Fibroblast of lung (primary cell): ENCODE results near the gene SRSF2.

Experiments
- EZH2 ChIP-seq: IDR thresholded peaks from 2 replicates; pipeline ENCODE4 v1.5.1; 2012; ENCODE audit warnings: low read length, control low read depth, mild to moderate bottlenecking; ENCODE audit errors: missing control alignments
- TF ChIP-seq, protein P1 (sequence below), 2 donors: IDR thresholded peaks in 1 of 2; conservative IDR thresholded peaks in 1 of 2; 1 replicate in 1 of 2; 2 replicates in 1 of 2; pipeline ENCODE4 v1.5.1; 2011 to 2012; ENCODE audit warnings: low read length in 2 of 2, control low read depth in 1 of 2, inconsistent platforms in 1 of 2, low read depth in 1 of 2, mild to moderate bottlenecking in 1 of 2

DNA sequence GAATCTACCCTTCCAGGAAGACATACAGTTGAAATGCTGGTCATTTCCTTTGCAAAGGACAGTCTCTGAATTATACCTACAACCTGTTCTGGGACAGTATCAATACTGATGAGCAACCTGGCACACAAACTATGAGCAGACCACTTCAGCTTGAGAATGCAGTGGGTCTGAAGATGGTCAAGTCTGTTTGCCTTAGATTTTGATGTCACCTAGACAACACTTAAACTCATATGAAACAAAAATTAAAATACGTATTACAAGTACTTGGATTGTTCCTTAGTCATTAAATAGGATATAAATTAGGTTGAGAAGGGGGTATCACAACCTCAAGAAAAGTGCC is 3.5 kb downstream of the SRSF2 start:
- TF ChIP-seq, protein P1, sequence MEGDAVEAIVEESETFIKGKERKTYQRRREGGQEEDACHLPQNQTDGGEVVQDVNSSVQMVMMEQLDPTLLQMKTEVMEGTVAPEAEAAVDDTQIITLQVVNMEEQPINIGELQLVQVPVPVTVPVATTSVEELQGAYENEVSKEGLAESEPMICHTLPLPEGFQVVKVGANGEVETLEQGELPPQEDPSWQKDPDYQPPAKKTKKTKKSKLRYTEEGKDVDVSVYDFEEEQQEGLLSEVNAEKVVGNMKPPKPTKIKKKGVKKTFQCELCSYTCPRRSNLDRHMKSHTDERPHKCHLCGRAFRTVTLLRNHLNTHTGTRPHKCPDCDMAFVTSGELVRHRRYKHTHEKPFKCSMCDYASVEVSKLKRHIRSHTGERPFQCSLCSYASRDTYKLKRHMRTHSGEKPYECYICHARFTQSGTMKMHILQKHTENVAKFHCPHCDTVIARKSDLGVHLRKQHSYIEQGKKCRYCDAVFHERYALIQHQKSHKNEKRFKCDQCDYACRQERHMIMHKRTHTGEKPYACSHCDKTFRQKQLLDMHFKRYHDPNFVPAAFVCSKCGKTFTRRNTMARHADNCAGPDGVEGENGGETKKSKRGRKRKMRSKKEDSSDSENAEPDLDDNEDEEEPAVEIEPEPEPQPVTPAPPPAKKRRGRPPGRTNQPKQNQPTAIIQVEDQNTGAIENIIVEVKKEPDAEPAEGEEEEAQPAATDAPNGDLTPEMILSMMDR (conservative IDR thresholded peaks at IDR 0.05 in 1 of 2, IDR thresholded peaks at IDR 0.05 in 1 of 2; ENCODE audit: low read depth in 1 of 2, low read length in 2 of 2), result no peak
- TF ChIP-seq EZH2, result no peak
